Fibroblast of lung (primary cell): ENCODE data around the gene NYNRIN. TPM values are rescaled to one million over a fixed set of nuclear protein-coding genes. Genes with fewer than 3 reads are reported as not detected.

Experiments
- DNase-seq, 2 donors: peaks; one replicate each; pipeline versions ENCODE4 v3.0.0 to v3.0.0-alpha.2; 2010; ENCODE audit warnings: low read depth in 2 of 2
- H2AFZ ChIP-seq: 2 replicates; pipeline ENCODE4 v1.5.1; 2012; ENCODE audit warnings: low read length, control low read depth, inconsistent platforms
- H3K27ac ChIP-seq: 2 replicates; pipeline ENCODE4 v1.5.1; 2011; ENCODE audit warnings: low read length, control low read depth; ENCODE audit not compliant: insufficient read depth
- H3K27me3 ChIP-seq: 2 replicates; pipeline ENCODE4 v1.5.1; 2011; ENCODE audit warnings: mild to moderate bottlenecking, low read length; ENCODE audit not compliant: control insufficient read depth, insufficient read depth
- H3K36me3 ChIP-seq: 2 replicates; pipeline ENCODE4 v1.5.1; 2011; ENCODE audit warnings: low read length; ENCODE audit not compliant: control insufficient read depth, insufficient read depth
- H3K4me1 ChIP-seq: 2 replicates; pipeline ENCODE4 v1.5.1; 2011; ENCODE audit warnings: low read length; ENCODE audit not compliant: control insufficient read depth, insufficient read depth; ENCODE audit errors: extremely low read depth
- H3K4me2 ChIP-seq: 2 replicates; pipeline ENCODE4 v1.5.1; 2011; ENCODE audit warnings: low read length, control low read depth; ENCODE audit not compliant: insufficient read depth; ENCODE audit errors: extremely low read depth
- H3K4me3 ChIP-seq, 4 experiments: fragments of 200-600 bp in 1 of 4; sonication (generic) in 1 of 4; replicated peaks in 1 of 4; 2 replicates each; pipeline ENCODE4 v1.5.1; 2011 to 2016; ENCODE audit warnings: low read length in 4 of 4, low read depth in 3 of 4, mild to moderate bottlenecking in 3 of 4, control low read depth in 2 of 4, inconsistent platforms in 1 of 4, mixed read lengths in 1 of 4; ENCODE audit not compliant: insufficient read depth in 1 of 4; ENCODE audit errors: control extremely low read depth in 1 of 4
- H3K79me2 ChIP-seq: 2 replicates; pipeline ENCODE4 v1.5.1; 2012; ENCODE audit warnings: mild to moderate bottlenecking, low read length, inconsistent platforms; ENCODE audit not compliant: control insufficient read depth, insufficient read depth
- H3K9ac ChIP-seq: 2 replicates; pipeline ENCODE4 v1.5.1; 2011; ENCODE audit warnings: mild to moderate bottlenecking, low read length, control low read depth; ENCODE audit not compliant: insufficient read depth
- H3K9me3 ChIP-seq: 2 replicates; pipeline ENCODE4 v1.5.1; 2012; ENCODE audit warnings: low read depth, low read length; ENCODE audit not compliant: control insufficient read depth, insufficient read depth
- H4K20me1 ChIP-seq: 2 replicates; pipeline ENCODE4 v1.5.1; 2011; ENCODE audit warnings: low read length; ENCODE audit not compliant: control insufficient read depth, insufficient read depth; ENCODE audit errors: extremely low read depth
- CTCF ChIP-seq, 2 donors: IDR thresholded peaks in 1 of 2; conservative IDR thresholded peaks in 1 of 2; 1 replicate in 1 of 2; 2 replicates in 1 of 2; pipeline ENCODE4 v1.5.1; 2011 to 2012; ENCODE audit warnings: low read length in 2 of 2, control low read depth in 1 of 2, inconsistent platforms in 1 of 2, low read depth in 1 of 2, mild to moderate bottlenecking in 1 of 2
- EZH2 ChIP-seq: IDR thresholded peaks from 2 replicates; pipeline ENCODE4 v1.5.1; 2012; ENCODE audit warnings: low read length, control low read depth, mild to moderate bottlenecking; ENCODE audit errors: missing control alignments
- polyA plus RNA-seq, 2 donors: library from polyadenylated mRNA; depleted of rRNA in 1 of 2; stranded (reverse) in 1 of 2; unstranded in 1 of 2; fragments of >200 nt; gene quantifications; 2 replicates each; pipeline ENCODE4 v1.2.1, GENCODE V29; 2011 to 2012; ENCODE audit warnings: missing spikeins in 1 of 2
- total RNA-seq: library from RNA; depleted of rRNA; stranded (reverse); fragments of >200 nt; gene quantifications from 2 replicates; pipeline ENCODE4 v1.2.1, GENCODE V29; 2014

Gene NYNRIN
- total and polyA plus RNA-seq, 2 donors (not counting 1 experiment from before 2014, with no cell fraction given) = 7.7 to 16.2 TPM

- Histone ChIP-seq H3K4me1 (no peaks in the 10 kb centered on the region), H3K27me3 (no peaks in the 10 kb centered on the region), H3K9me3 (no peaks in the 10 kb centered on the region), H3K9ac (no peak overlapping the region), H2AFZ (no peak overlapping the region), H3K79me2 (no peaks in the 10 kb centered on the region), H4K20me1 (no peaks in the 10 kb centered on the region), H3K4me3 (no peak overlapping the region), H3K36me3 (no peaks in the 10 kb centered on the region), H3K4me2 (no peak overlapping the region), H3K27ac (no peak overlapping the region)
- TF ChIP-seq CTCF (conservative IDR thresholded peaks at IDR 0.05 in 1 of 2, IDR thresholded peaks at IDR 0.05 in 1 of 2; ENCODE audit: low read depth in 1 of 2, low read length in 2 of 2) (peak; percentile 82), EZH2 (no peak)
- peak; percentile 41 to 72 for DNase-seq
Observed at GRCh38 chr14:24411443-24412389, 12.9 kb downstream of the NYNRIN start.

GRCh38 chr14:24414077-24414476 lies 15.3 kb downstream of the NYNRIN start:
- H3K4me1 ChIP-seq = no peaks in the 10 kb centered on the region

More at GRCh38 chr14:24414077-24414476, 15.3 kb downstream of the NYNRIN start:
- H3K4me2 ChIP-seq = no peak overlapping the region
- no peak overlapping the region for H3K9ac ChIP-seq
- TF ChIP-seq CTCF (conservative IDR thresholded peaks at IDR 0.05 in 1 of 2, IDR thresholded peaks at IDR 0.05 in 1 of 2; ENCODE audit: low read depth in 1 of 2, low read length in 2 of 2) = no peak
- no peaks in the 10 kb centered on the region for H4K20me1 ChIP-seq
- H3K36me3 ChIP-seq = no peaks in the 10 kb centered on the region
- H3K9me3 ChIP-seq = no peaks in the 10 kb centered on the region
- no peak overlapping the region for H2AFZ ChIP-seq
- no peak overlapping the region for H3K4me3 ChIP-seq
- no peak for DNase-seq
- H3K27me3 ChIP-seq = peaks cover 1% of the 10 kb centered on the region
- no peak overlapping the region for H3K27ac ChIP-seq
- no peaks in the 10 kb centered on the region for H3K79me2 ChIP-seq
